ENCODE data around the gene NCKAP5L.

NCKAP5L gene

GRCh38 chr12:49828133-49829091 lies at the start of gene NCKAP5L:
NCKAP5L (minus strand) TSS chr12:49828413; CDS start chr12:49804044, 24,369 bp downstream.
- ChIA-PET POLR2A (ENCODE audit: low non-redundant PET) (interaction anchor here (0.8 kb wide), 1 partner anchor 87 kb away, joined by 3 read pairs; the partner anchor contains the start of gene TMBIM6), CTCF (interaction anchor here (1.2 kb wide), 1 partner anchor 10 kb away, joined by 3 read pairs; no protein-coding TSS in a partner anchor)
- DNase-seq (ENCODE audit: low spot score): peak; percentile 99
- H3K27ac ChIP-seq: peak within 1 kb of the TSS; percentile 91
- TF ChIP-seq CTCF (conservative IDR thresholded peaks at IDR 0.05; ENCODE audit: low read depth): no peak

- CTCF ChIA-PET: no interaction called here
- H3K27ac ChIP-seq: no peak overlapping the region
- POLR2A ChIA-PET (ENCODE audit: low non-redundant PET): no interaction called here
- no peak for DNase-seq (ENCODE audit: low spot score)
- no peak for TF ChIP-seq CTCF (conservative IDR thresholded peaks at IDR 0.05; ENCODE audit: low read depth)
Observed at GRCh38 chr12:49877066-49877465, 48.9 kb upstream of the NCKAP5L start.

GRCh38 chr12:49876070-49876469 lies 47.9 kb upstream of the NCKAP5L start:
- no peak overlapping the region for H3K27ac ChIP-seq
- TF ChIP-seq CTCF (conservative IDR thresholded peaks at IDR 0.05; ENCODE audit: low read depth): no peak
- POLR2A ChIA-PET (ENCODE audit: low non-redundant PET): no interaction called here
- CTCF ChIA-PET: interaction anchor here (0.6 kb wide), 2 partner anchors 535 to 1009 kb away, joined by 3 read pairs; no protein-coding TSS in a partner anchor
- DNase-seq (ENCODE audit: low spot score): no peak

GRCh38 chr12:49875115-49875720 lies 47.0 kb upstream of the NCKAP5L start:
- no peak for DNase-seq (ENCODE audit: low spot score)
- TF ChIP-seq CTCF (conservative IDR thresholded peaks at IDR 0.05; ENCODE audit: low read depth): no peak
- no peak overlapping the region for H3K27ac ChIP-seq
- ChIA-PET CTCF (no interaction called here), POLR2A (ENCODE audit: low non-redundant PET) (no interaction called here)

GRCh38 chr12:49874142-49874897 lies 46.1 kb upstream of the NCKAP5L start:
- POLR2A ChIA-PET (ENCODE audit: low non-redundant PET): no interaction called here
- CTCF ChIA-PET: interaction anchor here (0.7 kb wide), 1 partner anchor 35 kb away, joined by 3 read pairs; no protein-coding TSS in a partner anchor
- no peak overlapping the region for H3K27ac ChIP-seq
- DNase-seq (ENCODE audit: low spot score): no peak
- TF ChIP-seq CTCF (conservative IDR thresholded peaks at IDR 0.05; ENCODE audit: low read depth): no peak

GRCh38 chr12:49873361-49873934 lies 45.2 kb upstream of the NCKAP5L start:
- no peak for DNase-seq (ENCODE audit: low spot score)
- no peak for TF ChIP-seq CTCF (conservative IDR thresholded peaks at IDR 0.05; ENCODE audit: low read depth)
- no peak overlapping the region for H3K27ac ChIP-seq
- CTCF ChIA-PET: no interaction called here
- POLR2A ChIA-PET (ENCODE audit: low non-redundant PET): no interaction called here
